Neuron (in vitro differentiated cells): ENCODE data around the gene TMEM134.

Experiments used
- H2AFZ ChIP-seq: one replicate; pipeline ENCODE4 v1.6.1; 2013; ENCODE audit warnings: low read depth, mild to moderate bottlenecking, inconsistent platforms, low read length, moderate library complexity
- H3K27me3 ChIP-seq: one replicate; pipeline ENCODE4 v1.6.1; 2013; ENCODE audit warnings: low read length; ENCODE audit not compliant: insufficient read depth
- H3K36me3 ChIP-seq: one replicate; pipeline ENCODE4 v1.6.1; 2013; ENCODE audit warnings: low read length; ENCODE audit not compliant: insufficient read depth
- H3K4me1 ChIP-seq: one replicate; pipeline ENCODE4 v1.6.1; 2013; ENCODE audit warnings: low read length; ENCODE audit not compliant: insufficient read depth
- H3K4me3 ChIP-seq: 2 replicates; pipeline ENCODE4 v1.5.1; 2013; ENCODE audit warnings: mild to moderate bottlenecking, low read length, moderate library complexity
- H3K9me3 ChIP-seq: one replicate; pipeline ENCODE4 v1.6.1; 2013; ENCODE audit warnings: low read length

TMEM134 gene

DNA sequence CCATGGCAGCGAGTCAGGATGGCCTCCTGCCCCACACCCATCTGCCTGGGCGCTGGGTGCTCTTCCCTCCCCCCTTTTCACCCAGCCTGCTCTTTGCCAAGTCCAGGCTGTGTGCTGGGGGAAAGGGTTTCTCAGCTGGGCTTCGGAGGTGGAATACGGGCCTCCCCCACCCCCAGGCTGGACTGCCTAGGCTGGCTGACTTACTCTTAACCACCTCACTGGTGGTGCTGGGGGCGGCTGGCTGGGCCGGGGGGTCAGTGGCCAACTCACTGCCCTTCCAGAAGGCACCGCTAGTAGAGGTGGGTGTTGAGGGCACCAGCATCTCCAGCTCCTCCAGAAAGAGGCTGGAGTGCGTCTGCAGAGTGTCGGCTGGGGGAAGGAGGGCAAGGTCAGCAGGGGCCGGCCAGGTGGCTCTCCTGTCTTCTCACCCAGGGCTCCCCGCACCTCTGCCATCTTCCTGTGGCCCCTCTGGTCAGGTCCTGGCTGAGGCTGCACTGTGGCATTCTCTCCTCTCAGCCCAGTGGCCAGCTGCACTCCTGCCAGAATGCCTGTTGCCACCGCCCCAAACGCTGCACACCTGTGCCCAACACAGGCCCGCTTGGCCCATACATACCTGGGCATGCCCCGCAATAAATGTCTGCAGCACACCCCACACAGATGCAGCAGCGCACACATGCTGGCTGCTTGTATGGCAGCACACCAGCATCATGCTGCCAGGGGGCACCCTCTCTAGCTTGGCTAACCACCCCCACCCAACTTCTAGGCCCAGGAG lies 26.4 kb upstream of the TMEM134 start:
- Histone ChIP-seq H3K4me3 (no peak overlapping the region), H3K4me1 (peaks cover 4% of the 10 kb centered on the region), H3K27me3 (no peaks in the 10 kb centered on the region), H2AFZ (no peak overlapping the region), H3K9me3 (no peaks in the 10 kb centered on the region), H3K36me3 (peaks cover 66% of the 10 kb centered on the region)

DNA sequence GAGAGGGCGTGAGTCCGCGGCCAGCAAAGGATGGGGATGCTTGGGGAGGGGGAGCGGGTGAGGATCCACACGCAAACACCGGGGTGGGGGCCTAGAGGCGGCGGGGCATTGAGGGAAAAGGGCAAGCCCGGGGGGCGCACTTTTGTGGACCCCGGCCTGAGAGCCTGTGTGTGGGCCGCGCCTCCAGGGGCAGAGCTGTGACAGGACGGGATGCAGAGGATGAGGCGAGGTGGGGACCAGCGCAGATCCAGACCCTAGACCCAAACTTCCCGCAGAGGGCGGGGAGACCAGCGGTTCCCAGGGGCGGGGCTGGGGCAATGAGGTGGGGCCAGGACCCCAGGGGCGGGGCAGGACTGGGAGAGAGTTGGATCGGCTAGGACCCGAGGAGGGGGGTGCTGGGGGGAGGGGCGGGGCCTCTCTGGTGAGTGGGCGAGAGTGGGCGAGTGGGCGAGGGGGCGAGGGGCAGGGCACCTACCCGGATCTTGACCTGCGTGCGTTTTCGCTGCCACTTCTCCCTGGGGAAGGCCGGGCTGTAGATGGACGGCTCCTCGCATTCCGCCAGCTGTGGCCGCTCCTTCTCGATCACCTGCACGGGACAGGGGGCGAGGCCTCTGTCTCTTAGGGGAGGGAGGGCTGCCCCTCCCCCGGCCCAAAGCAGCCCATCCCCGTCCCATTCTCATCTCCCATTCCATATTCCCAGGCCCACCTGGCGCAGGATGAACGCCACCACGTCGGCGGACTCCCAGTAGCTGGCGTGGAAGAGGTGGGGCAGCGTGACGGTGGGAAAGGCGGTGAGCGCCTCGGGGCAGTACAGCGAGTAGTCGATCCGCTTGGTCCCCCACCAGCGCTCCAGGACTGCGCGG lies 25.6 kb upstream of the TMEM134 start:
- H3K9me3 ChIP-seq: no peaks in the 10 kb centered on the region
- peaks cover 6% of the 10 kb centered on the region for H3K4me1 ChIP-seq
- no peak overlapping the region for H2AFZ ChIP-seq
- no peaks in the 10 kb centered on the region for H3K27me3 ChIP-seq
- peaks cover 70% of the 10 kb centered on the region for H3K36me3 ChIP-seq
- H3K4me3 ChIP-seq: no peak overlapping the region

DNA sequence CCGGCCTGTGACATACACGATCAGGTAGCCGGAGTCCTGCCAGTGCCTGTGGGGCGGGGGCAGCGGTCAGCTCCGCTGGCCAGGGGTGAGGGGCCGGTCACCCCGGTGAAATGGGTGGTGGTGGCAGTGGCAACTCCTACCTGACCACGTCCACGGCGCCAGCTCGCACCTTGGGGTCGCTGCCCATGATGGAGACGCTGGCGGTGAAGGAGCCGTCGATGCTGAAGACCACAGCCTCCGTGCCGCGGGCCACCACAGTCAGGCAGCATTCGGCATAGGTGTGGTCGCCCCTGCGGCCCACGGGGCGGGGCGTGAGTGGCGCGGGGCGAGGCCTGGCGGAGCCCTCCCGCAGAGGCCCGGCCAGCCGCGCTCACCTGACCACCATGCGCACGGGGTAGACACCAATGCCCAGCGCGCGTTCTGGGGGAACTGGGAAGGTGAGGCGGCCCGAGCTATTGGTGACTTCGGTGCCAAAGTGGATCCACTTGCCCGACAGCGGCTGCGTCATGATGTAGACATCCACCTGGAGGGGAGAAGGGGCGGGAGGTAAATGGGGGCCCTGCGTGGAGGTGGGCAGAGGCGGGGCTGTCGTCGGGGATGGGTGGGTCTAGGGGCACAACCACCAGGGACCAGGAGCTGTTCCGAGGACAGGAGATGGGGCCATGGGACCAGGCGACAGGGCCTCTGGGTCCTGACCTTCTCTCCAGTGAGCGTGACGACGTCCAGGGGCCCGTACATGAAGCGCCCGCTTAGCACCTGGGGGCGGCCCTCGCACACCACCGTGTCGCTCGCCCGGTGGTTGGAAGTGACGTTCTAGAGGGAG lies 24.7 kb upstream of the TMEM134 start:
- H3K4me1 ChIP-seq: peaks cover 6% of the 10 kb centered on the region
- H3K9me3 ChIP-seq: no peaks in the 10 kb centered on the region
- no peak overlapping the region for H2AFZ ChIP-seq
- H3K4me3 ChIP-seq: no peak overlapping the region
- H3K36me3 ChIP-seq: peaks cover 70% of the 10 kb centered on the region
- no peaks in the 10 kb centered on the region for H3K27me3 ChIP-seq

DNA sequence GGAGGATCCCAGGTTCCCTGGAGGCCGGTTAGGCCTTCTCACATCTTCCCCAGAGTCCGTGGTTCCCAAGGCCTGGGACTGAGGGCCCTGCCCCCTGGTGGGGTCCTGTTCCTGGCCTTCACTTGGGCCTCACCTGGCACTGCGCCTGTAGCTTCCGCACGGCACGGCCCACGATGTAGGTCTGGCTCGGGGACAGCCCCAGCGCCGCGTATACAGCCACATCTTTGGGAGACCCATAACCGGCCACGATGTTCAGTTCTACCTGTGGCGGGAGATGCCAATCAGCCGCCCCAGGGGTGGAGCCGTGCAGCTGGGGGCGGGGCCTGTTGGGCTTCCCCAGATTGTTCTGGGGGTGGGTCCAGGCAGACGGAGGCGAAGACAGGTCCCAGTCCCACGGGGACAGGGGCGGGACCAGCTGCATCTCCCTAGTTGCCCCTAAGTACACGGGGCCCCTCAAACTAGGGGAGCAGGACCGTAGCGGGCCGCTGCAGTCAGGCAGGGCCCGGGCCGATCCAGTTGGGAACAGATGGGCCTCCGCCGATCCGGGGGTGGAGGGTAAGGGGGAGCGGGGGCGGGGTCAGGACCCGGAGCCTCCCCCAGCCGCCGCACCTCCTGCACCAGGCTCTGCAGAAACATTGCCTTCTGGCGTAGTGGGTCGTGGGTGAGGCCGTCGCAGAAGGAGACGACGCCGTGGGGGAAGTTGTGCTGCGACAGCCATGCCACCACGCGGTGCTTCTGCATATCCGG lies 23.9 kb upstream of the TMEM134 start:
- Histone ChIP-seq H2AFZ (no peak overlapping the region), H3K27me3 (no peaks in the 10 kb centered on the region), H3K36me3 (peaks cover 72% of the 10 kb centered on the region), H3K4me1 (peaks cover 6% of the 10 kb centered on the region), H3K9me3 (no peaks in the 10 kb centered on the region), H3K4me3 (no peak overlapping the region)

DNA sequence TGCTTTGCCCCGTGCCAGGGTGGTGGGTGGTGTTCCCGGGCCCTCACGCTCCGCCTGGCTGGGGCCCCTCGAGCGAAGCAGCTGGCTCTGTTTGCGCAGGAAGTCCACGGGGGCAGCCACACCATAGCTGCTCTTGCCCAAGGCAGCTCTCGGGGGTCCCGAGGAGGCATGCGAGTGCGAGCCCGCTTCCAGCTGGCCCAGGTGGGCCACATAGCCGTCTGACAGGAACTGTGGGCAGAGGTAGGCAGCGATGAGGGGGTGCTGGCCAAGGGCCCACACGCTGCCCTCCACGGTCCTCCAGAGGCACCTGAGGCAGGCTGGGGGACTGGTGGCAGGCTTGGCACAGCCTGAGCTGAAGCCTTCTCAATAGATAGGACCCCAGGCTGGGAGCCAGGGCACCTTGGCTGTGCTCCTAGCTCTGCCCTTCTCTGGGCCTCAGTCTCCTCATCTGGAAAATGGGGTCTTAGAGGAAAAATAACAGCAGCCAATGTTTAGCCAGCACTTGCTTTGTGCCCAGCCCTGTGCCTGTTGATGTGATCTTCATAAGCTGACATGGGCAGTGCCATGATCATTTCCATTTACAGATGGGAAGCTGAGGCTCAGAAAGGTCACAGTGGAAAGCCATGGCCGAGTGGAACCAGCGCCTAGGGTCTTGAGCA lies 23.1 kb upstream of the TMEM134 start:
- peaks cover 71% of the 10 kb centered on the region for H3K36me3 ChIP-seq

DNA sequence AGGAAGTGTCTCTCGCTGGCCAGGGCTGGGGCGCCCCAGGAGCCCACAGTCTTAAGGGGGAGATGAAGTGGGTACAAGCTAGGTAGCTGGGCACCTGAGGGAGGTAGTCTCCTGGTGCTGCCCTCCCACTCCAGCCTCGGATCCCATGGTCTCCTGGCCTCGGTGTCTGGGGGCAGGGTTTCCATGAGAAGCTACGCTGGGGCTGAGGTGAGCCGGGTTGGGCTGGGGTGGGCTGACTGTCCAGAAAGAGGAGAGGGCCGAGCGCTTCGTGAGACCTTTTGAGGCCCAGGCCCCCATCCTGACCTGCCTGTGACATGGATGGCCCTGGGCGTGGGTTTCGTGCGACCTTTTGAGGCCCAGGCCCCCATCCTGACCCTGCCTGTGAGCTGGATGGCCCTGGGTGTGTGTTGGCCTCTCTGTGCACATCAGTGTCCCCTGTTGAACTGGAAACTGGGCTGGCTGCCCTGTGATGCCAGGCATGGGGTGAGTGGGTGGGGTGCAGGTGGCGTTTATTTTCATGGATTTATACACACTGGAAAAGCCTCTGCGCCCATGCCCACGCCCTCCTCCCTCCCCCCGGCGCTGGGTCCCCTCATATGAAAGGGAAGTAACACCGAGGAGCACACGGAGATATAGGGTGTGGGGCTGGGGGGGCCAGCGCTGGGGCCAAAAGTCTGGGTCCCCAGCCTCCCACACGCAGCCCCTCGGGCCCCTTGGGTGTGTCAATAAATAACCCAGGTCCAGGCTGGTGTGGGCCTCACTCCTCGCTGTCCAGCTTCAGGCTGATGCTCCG lies 22.4 kb upstream of the TMEM134 start:
- Histone ChIP-seq H3K4me3 (no peak overlapping the region), H3K4me1 (peaks cover 6% of the 10 kb centered on the region), H3K27me3 (no peaks in the 10 kb centered on the region), H3K9me3 (no peaks in the 10 kb centered on the region), H2AFZ (no peak overlapping the region), H3K36me3 (peaks cover 67% of the 10 kb centered on the region)

More for the DNA sequence above, 23.1 kb upstream of the TMEM134 start:
- Histone ChIP-seq H3K4me3 (no peak overlapping the region), H3K27me3 (no peaks in the 10 kb centered on the region), H3K4me1 (peaks cover 6% of the 10 kb centered on the region), H3K9me3 (no peaks in the 10 kb centered on the region), H2AFZ (no peak overlapping the region)

DNA sequence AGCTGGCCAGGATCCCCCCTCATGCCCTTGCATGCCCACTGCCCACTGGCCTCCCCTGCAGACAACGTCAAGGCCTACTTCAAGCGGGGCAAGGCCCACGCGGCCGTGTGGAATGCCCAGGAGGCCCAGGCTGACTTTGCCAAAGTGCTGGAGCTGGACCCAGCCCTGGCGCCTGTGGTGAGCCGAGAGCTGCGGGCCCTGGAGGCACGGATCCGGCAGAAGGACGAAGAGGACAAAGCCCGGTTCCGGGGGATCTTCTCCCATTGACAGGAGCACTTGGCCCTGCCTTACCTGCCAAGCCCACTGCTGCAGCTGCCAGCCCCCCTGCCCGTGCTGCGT lies 21.6 kb upstream of the TMEM134 start:
- peaks cover 62% of the 10 kb centered on the region for H3K36me3 ChIP-seq
- H2AFZ ChIP-seq: no peak overlapping the region
- H3K4me1 ChIP-seq: peaks cover 6% of the 10 kb centered on the region
- H3K4me3 ChIP-seq: no peak overlapping the region
- H3K9me3 ChIP-seq: no peaks in the 10 kb centered on the region
- H3K27me3 ChIP-seq: no peaks in the 10 kb centered on the region

DNA sequence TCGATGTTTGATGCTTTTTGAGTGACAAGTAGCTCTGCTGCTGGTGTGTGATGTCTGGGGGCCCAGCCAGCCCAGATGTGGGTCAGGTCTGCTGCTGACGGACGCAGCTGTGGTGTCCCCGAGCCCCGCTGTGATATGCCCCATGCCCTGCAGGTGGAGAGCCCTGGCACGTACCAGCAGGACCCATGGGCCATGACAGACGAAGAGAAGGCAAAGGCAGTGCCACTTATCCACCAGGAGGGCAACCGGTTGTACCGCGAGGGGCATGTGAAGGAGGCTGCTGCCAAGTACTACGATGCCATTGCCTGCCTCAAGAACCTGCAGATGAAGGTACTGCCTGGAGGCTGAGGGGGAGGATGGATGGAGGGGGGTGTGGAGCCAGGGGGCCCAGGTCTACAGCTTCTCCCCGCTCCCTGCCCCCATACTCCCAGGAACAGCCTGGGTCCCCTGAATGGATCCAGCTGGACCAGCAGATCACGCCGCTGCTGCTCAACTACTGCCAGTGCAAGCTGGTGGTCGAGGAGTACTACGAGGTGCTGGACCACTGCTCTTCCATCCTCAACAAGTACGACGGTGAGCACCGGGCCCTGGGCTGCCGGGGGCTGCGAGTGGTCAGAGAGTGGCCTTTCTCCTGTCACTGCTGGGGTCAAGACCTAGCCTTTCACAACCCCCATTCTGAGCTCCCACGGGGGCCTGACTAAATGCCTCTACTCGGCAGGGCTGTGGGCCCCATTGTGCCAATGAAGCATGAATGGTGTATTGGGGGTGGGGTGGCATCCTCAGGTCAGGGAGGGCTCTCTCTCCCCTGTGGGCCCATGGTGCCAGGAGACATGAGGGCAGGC lies 21.1 kb upstream of the TMEM134 start:
- Histone ChIP-seq H3K4me1 (peaks cover 6% of the 10 kb centered on the region), H3K4me3 (no peak overlapping the region), H3K36me3 (peaks cover 56% of the 10 kb centered on the region), H2AFZ (no peak overlapping the region), H3K9me3 (no peaks in the 10 kb centered on the region), H3K27me3 (no peaks in the 10 kb centered on the region)

DNA sequence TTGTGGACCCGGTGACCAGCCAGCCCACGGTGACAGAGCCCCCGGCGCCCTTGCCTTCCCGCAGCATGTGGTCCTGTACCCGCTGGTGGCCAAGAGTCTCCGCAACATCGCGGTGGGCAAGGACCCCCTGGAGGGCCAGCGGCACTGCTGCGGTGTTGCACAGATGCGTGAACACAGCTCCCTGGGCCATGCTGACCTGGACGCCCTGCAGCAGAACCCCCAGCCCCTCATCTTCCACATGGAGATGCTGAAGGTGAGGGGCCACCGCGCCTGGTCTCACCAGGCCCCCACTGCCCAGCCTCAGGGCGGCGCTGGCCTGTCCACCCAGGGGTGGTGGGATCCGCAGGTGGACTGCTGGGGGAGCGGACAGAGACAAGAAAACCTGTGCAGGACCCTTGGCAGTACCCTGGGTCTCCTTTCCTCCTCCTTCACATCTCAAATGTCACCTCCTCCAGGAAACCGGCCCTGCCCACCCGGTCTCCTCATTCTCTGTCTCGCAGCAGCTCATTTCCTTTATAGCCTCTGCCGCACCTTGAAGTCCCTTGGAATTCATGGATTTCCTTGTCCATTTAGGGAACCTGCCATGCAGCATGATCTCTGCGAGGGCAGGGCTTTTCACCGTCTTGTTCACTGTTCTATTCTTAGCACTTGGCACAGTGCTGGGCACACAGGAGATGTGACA lies 20.3 kb upstream of the TMEM134 start:
- peaks cover 6% of the 10 kb centered on the region for H3K4me1 ChIP-seq
- peaks cover 55% of the 10 kb centered on the region for H3K36me3 ChIP-seq

DNA sequence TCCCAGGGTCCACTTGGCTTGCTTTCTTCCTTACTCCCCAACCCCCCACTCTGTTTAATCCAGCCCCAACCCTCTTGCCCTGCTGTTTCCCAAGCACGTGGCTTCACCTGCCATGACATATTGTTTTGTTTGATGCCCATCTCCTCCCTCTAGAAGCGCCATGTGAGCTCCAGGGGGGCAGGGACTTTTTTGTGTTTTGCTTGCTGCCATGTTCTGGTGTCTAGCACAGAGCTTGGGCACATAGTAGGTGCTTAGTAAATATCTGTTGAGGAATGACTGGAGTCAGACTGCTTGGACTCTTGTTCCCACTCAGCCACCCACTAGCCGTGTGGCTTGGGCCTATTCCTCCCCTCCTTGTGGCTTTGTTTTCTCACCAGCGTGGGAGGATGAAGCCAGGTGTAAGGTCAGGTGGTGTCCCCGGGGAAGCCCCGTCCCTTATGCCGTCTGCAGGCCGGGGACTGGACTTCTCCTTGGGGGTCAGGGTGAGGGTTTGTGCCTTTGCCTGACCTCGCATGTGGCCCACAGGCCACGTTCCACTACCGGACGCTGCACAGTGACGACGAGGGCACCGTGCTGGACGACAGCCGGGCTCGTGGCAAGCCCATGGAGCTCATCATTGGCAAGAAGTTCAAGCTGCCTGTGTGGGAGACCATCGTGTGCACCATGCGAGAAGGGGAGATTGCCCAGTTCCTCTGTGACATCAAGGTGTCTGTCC lies 17.6 kb upstream of the TMEM134 start:
- Histone ChIP-seq H3K36me3 (peaks cover 30% of the 10 kb centered on the region), H2AFZ (no peak overlapping the region), H3K4me3 (no peak overlapping the region), H3K4me1 (peaks cover 12% of the 10 kb centered on the region), H3K9me3 (no peaks in the 10 kb centered on the region), H3K27me3 (no peaks in the 10 kb centered on the region)

More for the DNA sequence above, 20.3 kb upstream of the TMEM134 start:
- Histone ChIP-seq H2AFZ (no peak overlapping the region), H3K9me3 (no peaks in the 10 kb centered on the region), H3K27me3 (no peaks in the 10 kb centered on the region), H3K4me3 (no peak overlapping the region)
